Stimulated activated naive CD8-positive, alpha-beta T cell treated with anti-CD3 and anti-CD28 coated beads, Interleukin-15, Interleukin-2, amounts not matched to agents 100 ng/mL and 50 ng/mL, for 24 hours (primary cell): ENCODE measurements around the gene SPG7.

Experiments used
- H3K27ac Mint-ChIP-seq: one replicate; pipeline ENCODE4 v1.8.0; 2021; ENCODE audit warnings: mild to moderate bottlenecking, mixed read lengths
- H3K27me3 Mint-ChIP-seq: one replicate; pipeline ENCODE4 v1.8.0; 2021; ENCODE audit warnings: mixed read lengths
- H3K36me3 Mint-ChIP-seq: one replicate; pipeline ENCODE4 v1.8.0; 2021; ENCODE audit warnings: low read depth, mixed read lengths
- H3K4me1 Mint-ChIP-seq: one replicate; pipeline ENCODE4 v1.8.0; 2021; ENCODE audit warnings: low read depth, mixed read lengths
- H3K4me3 Mint-ChIP-seq: one replicate; pipeline ENCODE4 v1.8.0; 2021; ENCODE audit warnings: mild to moderate bottlenecking, mixed read lengths
- H3K9me3 Mint-ChIP-seq: one replicate; pipeline ENCODE4 v1.8.0; 2021; ENCODE audit warnings: mixed read lengths

The SPG7 gene

GRCh38 chr16:89555265-89555664, 47.1 kb downstream of the SPG7 start:
- Mint-ChIP-seq H3K4me1 (peaks cover 21% of the 10 kb centered on the region), H3K27ac (no peak overlapping the region), H3K4me3 (no peak overlapping the region), H3K9me3 (no peaks in the 10 kb centered on the region), H3K27me3 (no peaks in the 10 kb centered on the region), H3K36me3 (peaks cover 45% of the 10 kb centered on the region)

GRCh38 chr16:89555780-89556179, 47.6 kb downstream of the SPG7 start:
- no peak overlapping the region for H3K27ac Mint-ChIP-seq
- H3K27me3 Mint-ChIP-seq: no peaks in the 10 kb centered on the region
- H3K4me3 Mint-ChIP-seq: no peak overlapping the region
- H3K4me1 Mint-ChIP-seq: peaks cover 21% of the 10 kb centered on the region
- peaks cover 41% of the 10 kb centered on the region for H3K36me3 Mint-ChIP-seq
- no peaks in the 10 kb centered on the region for H3K9me3 Mint-ChIP-seq

DNA sequence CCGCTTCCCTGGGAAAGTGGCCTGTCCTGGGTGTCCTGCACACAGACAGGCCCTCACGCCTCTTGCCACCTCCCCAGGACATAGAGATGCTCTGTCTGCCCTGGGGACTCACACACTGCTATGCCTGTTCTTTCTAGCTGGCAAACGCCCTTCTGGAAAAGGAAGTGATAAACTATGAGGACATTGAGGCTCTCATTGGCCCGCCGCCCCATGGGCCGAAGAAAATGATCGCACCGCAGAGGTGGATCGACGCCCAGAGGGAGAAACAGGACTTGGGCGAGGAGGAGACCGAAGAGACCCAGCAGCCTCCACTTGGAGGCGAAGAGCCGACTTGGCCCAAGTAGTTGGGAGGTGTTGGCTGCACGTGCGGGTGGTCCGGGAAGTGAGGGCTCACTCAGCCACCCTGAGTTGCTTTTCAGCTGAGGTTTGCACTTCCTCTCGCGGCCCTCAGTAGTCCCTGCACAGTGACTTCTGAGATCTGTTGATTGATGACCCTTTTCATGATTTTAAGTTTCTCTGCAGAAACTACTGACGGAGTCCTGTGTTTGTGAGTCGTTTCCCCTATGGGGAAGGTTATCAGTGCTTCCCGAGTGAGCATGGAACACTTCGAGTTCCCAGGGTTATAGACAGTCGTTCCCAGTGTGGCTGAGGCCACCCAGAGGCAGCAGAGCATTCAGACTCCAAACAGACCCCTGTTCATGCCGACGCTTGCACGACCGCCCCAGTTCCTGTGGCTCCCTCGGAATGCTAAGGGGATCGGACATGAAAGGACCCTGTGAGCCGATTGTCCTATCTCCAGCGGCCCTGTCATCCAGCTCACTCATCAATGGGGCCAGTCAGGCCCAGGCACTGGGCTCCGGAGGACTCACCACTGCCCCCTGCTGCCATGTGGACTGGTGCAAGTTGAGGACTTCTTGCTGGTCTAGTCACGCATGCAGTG, 48.8 kb downstream of the SPG7 start:
- Mint-ChIP-seq H3K4me1 (peaks cover 28% of the 10 kb centered on the region), H3K27me3 (no peaks in the 10 kb centered on the region), H3K4me3 (peak overlapping the region; percentile 2), H3K9me3 (no peaks in the 10 kb centered on the region), H3K36me3 (peaks cover 40% of the 10 kb centered on the region), H3K27ac (no peak overlapping the region)

- Mint-ChIP-seq H3K27me3 (no peaks in the 10 kb centered on the region), H3K27ac (no peak overlapping the region), H3K36me3 (peaks cover 43% of the 10 kb centered on the region), H3K9me3 (no peaks in the 10 kb centered on the region), H3K4me1 (peaks cover 37% of the 10 kb centered on the region), H3K4me3 (peak overlapping the region; percentile 2)
Measured at GRCh38 chr16:89557690-89558490, 49.7 kb downstream of the SPG7 start.

- Mint-ChIP-seq H3K4me3 (peak within 1 kb of the TSS; percentile 99), H3K27me3 (no peaks in the 10 kb centered on the region), H3K4me1 (peaks cover 62% of the 10 kb centered on the region), H3K27ac (peak within 1 kb of the TSS; percentile 99), H3K36me3 (peaks cover 58% of the 10 kb centered on the region), H3K9me3 (no peaks in the 10 kb centered on the region)
Measured at GRCh38 chr16:89560378-89561141, 52.4 kb downstream of the SPG7 start, which contains the start of gene RPL13. Gene RPL13, plus strand, starts transcription at chr16:89560682. Its CDS starts 278 bp downstream, at chr16:89560960.

- H3K27ac Mint-ChIP-seq: peak overlapping the region; percentile 92
- peaks cover 67% of the 10 kb centered on the region for H3K4me1 Mint-ChIP-seq
- H3K36me3 Mint-ChIP-seq: peaks cover 51% of the 10 kb centered on the region
- H3K9me3 Mint-ChIP-seq: no peaks in the 10 kb centered on the region
- H3K27me3 Mint-ChIP-seq: no peaks in the 10 kb centered on the region
- H3K4me3 Mint-ChIP-seq: peak overlapping the region; percentile 99
Measured at GRCh38 chr16:89561142-89561883, 53.1 kb downstream of the SPG7 start.

DNA sequence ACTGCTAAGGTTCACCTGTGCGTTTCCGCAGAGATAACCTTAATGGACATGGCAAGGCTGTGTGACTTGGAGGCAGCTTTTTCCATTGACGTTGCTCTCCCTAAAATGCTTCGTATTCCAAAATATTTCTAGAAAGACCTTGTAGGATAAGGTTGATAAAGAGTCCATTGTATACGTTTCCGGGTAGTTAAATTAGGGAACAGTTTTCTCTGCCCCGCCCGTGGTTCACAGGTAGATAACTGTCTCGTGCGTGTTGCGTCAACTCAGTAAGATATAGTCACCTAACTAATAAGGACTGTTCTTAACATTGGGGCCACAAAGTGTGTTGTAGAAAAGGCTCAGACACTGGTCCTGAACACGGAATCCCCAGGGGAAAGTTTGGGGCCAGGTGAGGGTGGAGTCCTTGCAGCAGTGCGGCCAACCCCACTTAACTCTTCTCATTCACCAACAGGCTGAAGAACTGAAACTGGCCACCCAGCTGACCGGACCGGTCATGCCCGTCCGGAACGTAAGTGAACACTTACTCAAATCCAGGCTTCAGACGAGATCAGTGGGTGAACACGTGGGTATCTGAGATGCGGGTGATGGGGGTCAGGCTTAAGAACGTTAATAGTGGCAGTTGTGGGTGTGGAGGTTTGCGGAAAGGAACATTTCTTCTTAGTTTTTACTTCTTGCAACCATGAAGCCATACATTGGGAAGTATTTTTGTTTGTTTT, 53.8 kb downstream of the SPG7 start:
- Mint-ChIP-seq H3K27ac (peak overlapping the region; percentile 92), H3K4me1 (peaks cover 67% of the 10 kb centered on the region), H3K4me3 (peak overlapping the region; percentile 99), H3K9me3 (no peaks in the 10 kb centered on the region), H3K27me3 (no peaks in the 10 kb centered on the region), H3K36me3 (peaks cover 47% of the 10 kb centered on the region)

- Mint-ChIP-seq H3K27me3 (no peaks in the 10 kb centered on the region), H3K9me3 (no peaks in the 10 kb centered on the region), H3K27ac (peak overlapping the region; percentile 92), H3K4me1 (peaks cover 58% of the 10 kb centered on the region), H3K36me3 (peaks cover 40% of the 10 kb centered on the region), H3K4me3 (peak overlapping the region; percentile 99)
Measured at GRCh38 chr16:89562939-89563338, 54.7 kb downstream of the SPG7 start.

- Mint-ChIP-seq H3K9me3 (no peaks in the 10 kb centered on the region), H3K27ac (peak overlapping the region; percentile 74), H3K4me3 (peak overlapping the region; percentile 99), H3K36me3 (peaks cover 40% of the 10 kb centered on the region), H3K4me1 (peaks cover 58% of the 10 kb centered on the region), H3K27me3 (no peaks in the 10 kb centered on the region)
Measured at GRCh38 chr16:89563639-89564392, 55.6 kb downstream of the SPG7 start.

- Mint-ChIP-seq H3K27me3 (no peaks in the 10 kb centered on the region), H3K9me3 (no peaks in the 10 kb centered on the region), H3K36me3 (peaks cover 40% of the 10 kb centered on the region), H3K27ac (peak overlapping the region; percentile 74), H3K4me1 (peaks cover 51% of the 10 kb centered on the region), H3K4me3 (peak overlapping the region; percentile 99)
Measured at GRCh38 chr16:89564476-89565255, 56.5 kb downstream of the SPG7 start.

DNA sequence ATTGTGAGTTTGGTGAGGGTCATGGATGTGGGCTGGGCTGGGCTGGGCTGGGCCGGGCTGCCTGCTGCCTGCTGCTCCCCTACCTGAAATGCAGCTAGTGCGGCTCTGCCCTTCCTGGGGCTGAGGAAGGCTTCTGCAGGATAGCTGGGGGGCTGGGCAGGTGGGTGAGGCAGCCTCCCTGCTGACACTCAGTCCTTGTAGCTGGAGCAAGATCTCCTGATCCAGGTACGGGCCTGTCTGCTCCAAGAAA, 57.0 kb downstream of the SPG7 start:
- peaks cover 46% of the 10 kb centered on the region for H3K4me1 Mint-ChIP-seq
- no peaks in the 10 kb centered on the region for H3K9me3 Mint-ChIP-seq
- no peaks in the 10 kb centered on the region for H3K27me3 Mint-ChIP-seq
- H3K4me3 Mint-ChIP-seq: peak overlapping the region; percentile 99
- H3K36me3 Mint-ChIP-seq: peaks cover 40% of the 10 kb centered on the region
- peak overlapping the region; percentile 74 for H3K27ac Mint-ChIP-seq

GRCh38 chr16:89565506-89566372, 57.5 kb downstream of the SPG7 start:
- Mint-ChIP-seq H3K27me3 (no peaks in the 10 kb centered on the region), H3K27ac (peak overlapping the region; percentile 74), H3K4me1 (peaks cover 46% of the 10 kb centered on the region), H3K36me3 (peaks cover 40% of the 10 kb centered on the region), H3K4me3 (peak overlapping the region; percentile 1), H3K9me3 (no peaks in the 10 kb centered on the region)
